HCT116 (cell line): ENCODE measurements around the gene MORN5. TPM values are rescaled to one million over a fixed set of nuclear protein-coding genes. Genes with fewer than 3 reads are reported as not detected.

ENCODE experiments used
- ATAC-seq: fragments of 200-7000 bp; cut with Tn5 transposase; 2 replicates; pipeline ENCODE4 v1.9.1; 2020; ENCODE audit warnings: mild to moderate bottlenecking, moderate library complexity
- BruUV-seq: library from RNA; stranded (reverse); fragments of 400-500 nt; replicated peaks from 2 replicates; lab custom pipeline; 2021; lab: Mats Ljungman, UMichigan
- CTCF ChIA-PET: fragments of 300-600 bp; sonication (Branson Sonifier 250); formaldehyde crosslinking; loops from one replicate; lab custom pipeline; 2021; ENCODE audit warnings: antibody characterized with exemption; lab: Charles Lee
- POLR2A ChIA-PET: fragments of 300-600, 350-600 bp; sonication (Branson Sonifier 250); formaldehyde crosslinking; loops from one replicate; lab custom pipeline; 2021; ENCODE audit warnings: antibody characterized with exemption; lab: Charles Lee
- RAD21 ChIA-PET, 2 experiments: fragments of 300-600 bp; sonication (Branson Sonifier 250); formaldehyde crosslinking; loops; one replicate each; lab custom pipeline; 2023; ENCODE audit warnings: low total read pairs in 2 of 2; ENCODE audit not compliant: uncharacterized antibody in 2 of 2, unreplicated experiment in 2 of 2, low non-redundant PET in 1 of 2; lab: Charles Lee
- DNase-seq: peaks from one replicate; pipeline ENCODE4 v3.0.0-alpha.2; 2010; ENCODE audit warnings: low read depth, low spot score
- H2AFZ ChIP-seq: fragments of 200-600 bp; shearing (Covaris generic), sonication (generic); 2 replicates; pipeline ENCODE4 v1.6.1; 2017; ENCODE audit warnings: low read depth, mixed run types, mixed read lengths, antibody characterized with exemption, low read length; ENCODE audit not compliant: poor library complexity, severe bottlenecking
- H3K27ac ChIP-seq: 2 replicates; pipeline ENCODE4 v1.5.1; 2012; ENCODE audit warnings: low read depth, low read length
- H3K27me3 ChIP-seq: fragments of 200-600 bp; sonication (generic); 2 replicates; pipeline ENCODE4 v1.6.1; 2016; ENCODE audit warnings: mixed run types, low read length, mixed read lengths; ENCODE audit not compliant: insufficient read depth
- H3K36me3 ChIP-seq, 2 experiments: fragments of 200-500 bp in 1 of 2; fragments of 200-600 bp in 1 of 2; sonication (Bioruptor generic) in 1 of 2; sonication (generic) in 1 of 2; 2 replicates each; pipeline versions ENCODE4 v1.5.1 to v1.6.1; 2014 to 2016; ENCODE audit warnings: low read length in 2 of 2, inconsistent platforms in 1 of 2, mixed read lengths in 1 of 2, mixed run types in 1 of 2; ENCODE audit not compliant: insufficient read depth in 2 of 2, control insufficient read depth in 1 of 2
- H3K4me1 ChIP-seq, 2 experiments: fragments of 200-600 bp in 1 of 2; sonication (generic) in 1 of 2; 2 replicates each; pipeline versions ENCODE4 v1.5.1 to v1.6.1; 2012 to 2017; ENCODE audit warnings: low read length in 2 of 2, inconsistent platforms in 1 of 2, mild to moderate bottlenecking in 1 of 2, mixed read lengths in 1 of 2, mixed run types in 1 of 2, moderate library complexity in 1 of 2; ENCODE audit not compliant: insufficient read depth in 2 of 2, control insufficient read depth in 1 of 2
- H3K4me2 ChIP-seq: fragments of 200-600 bp; sonication (generic); 2 replicates; pipeline ENCODE4 v1.6.1; 2017; ENCODE audit warnings: mixed run types, low read length, mixed read lengths
- H3K4me3 ChIP-seq, 2 experiments: fragments of 200-600 bp in 1 of 2; sonication (generic) in 1 of 2; replicated peaks in 1 of 2; 2 replicates each; pipeline ENCODE4 v1.5.1; 2011 to 2016; ENCODE audit warnings: low read length in 2 of 2, control low read depth in 1 of 2, low read depth in 1 of 2, mild to moderate bottlenecking in 1 of 2, mixed read lengths in 1 of 2, mixed run types in 1 of 2
- H3K79me2 ChIP-seq: fragments of 200-600 bp; sonication (generic); 2 replicates; pipeline ENCODE4 v1.6.1; 2017; ENCODE audit warnings: mild to moderate bottlenecking, mixed run types, low read length, moderate library complexity, mixed read lengths; ENCODE audit not compliant: insufficient read depth
- H3K9ac ChIP-seq: fragments of 200-600 bp; sonication (generic); 2 replicates; pipeline ENCODE4 v1.6.1; 2016; ENCODE audit warnings: low read length, mixed read lengths
- H3K9me2 ChIP-seq: fragments of 200-600 bp; sonication (generic), shearing (Covaris generic); 2 replicates; pipeline ENCODE4 v1.6.1; 2017; ENCODE audit warnings: mixed run types, mild to moderate bottlenecking, moderate library complexity; ENCODE audit not compliant: insufficient read depth
- H3K9me3 ChIP-seq, 2 experiments: fragments of 200-500 bp in 1 of 2; fragments of 200-600 bp in 1 of 2; sonication (Bioruptor generic) in 1 of 2; sonication (generic) in 1 of 2; 2 replicates each; pipeline ENCODE4 v1.6.1; 2014 to 2017; ENCODE audit warnings: low read length in 2 of 2, mixed read lengths in 2 of 2, inconsistent platforms in 1 of 2, low read depth in 1 of 2, mild to moderate bottlenecking in 1 of 2, mixed run types in 1 of 2, moderate library complexity in 1 of 2; ENCODE audit not compliant: control insufficient read depth in 1 of 2, insufficient read depth in 1 of 2
- H4K20me1 ChIP-seq: fragments of 200-600 bp; sonication (generic), shearing (Covaris generic); 2 replicates; pipeline ENCODE4 v1.6.1; 2017; ENCODE audit warnings: mixed run types, mild to moderate bottlenecking, moderate library complexity; ENCODE audit not compliant: insufficient read depth
- ATF3 ChIP-seq: IDR thresholded peaks from 2 replicates; pipeline ENCODE4 v1.6.1; 2012
- CTCF ChIP-seq, 3 experiments: fragments of 200-600 bp in 1 of 3; sonication (generic) in 1 of 3; IDR thresholded peaks in 2 of 3; conservative IDR thresholded peaks in 1 of 3; 2 replicates each; pipeline ENCODE4 v1.5.1; 2012 to 2017; ENCODE audit warnings: low read depth in 2 of 3, low read length in 2 of 3, antibody characterized with exemption in 1 of 3, borderline replicate concordance in 1 of 3, control low read depth in 1 of 3, mild to moderate bottlenecking in 1 of 3, mixed read lengths in 1 of 3, mixed run types in 1 of 3, moderate library complexity in 1 of 3; ENCODE audit not compliant: insufficient read depth in 1 of 3
- ELF1 ChIP-seq: IDR thresholded peaks from 2 replicates; pipeline ENCODE4 v1.6.1; 2012; ENCODE audit warnings: low read depth, borderline replicate concordance
- EZH2 ChIP-seq: fragments of 200-600 bp; sonication (generic); IDR thresholded peaks from 2 replicates; pipeline ENCODE4 v1.6.1; 2017; ENCODE audit warnings: antibody characterized with exemption, mixed run types
- JUND ChIP-seq: IDR thresholded peaks from 2 replicates; pipeline ENCODE4 v1.6.1; 2012
- POLR2AphosphoS5 ChIP-seq: IDR thresholded peaks from 2 replicates; pipeline ENCODE4 v1.6.1; 2011; ENCODE audit warnings: mild to moderate bottlenecking, low read depth, low read length, moderate library complexity
- RAD21 ChIP-seq: IDR thresholded peaks from 2 replicates; pipeline ENCODE4 v1.6.1; 2012; ENCODE audit warnings: low read depth, mild to moderate bottlenecking
- SRF ChIP-seq: IDR thresholded peaks from 2 replicates; pipeline ENCODE4 v1.6.1; 2012; ENCODE audit warnings: low read depth
- TCF7L2 ChIP-seq: IDR thresholded peaks from 2 replicates; pipeline ENCODE4 v1.7.0; 2011; ENCODE audit warnings: borderline replicate concordance, inconsistent platforms; ENCODE audit not compliant: insufficient read depth, insufficient read length; ENCODE audit errors: extremely low read depth
- YY1 ChIP-seq: IDR thresholded peaks from 2 replicates; pipeline ENCODE4 v1.6.1; 2011; ENCODE audit warnings: low read length, low read depth, moderate library complexity, mild to moderate bottlenecking; ENCODE audit not compliant: insufficient replicate concordance; ENCODE audit errors: extremely low read depth
- intact Hi-C: fragments of 100-400 bp; cut with micrococcal nuclease; formaldehyde crosslinking; loops from 2 replicates; pipeline ENCODE4 v1.10.0; 2022
- total RNA-seq: library from RNA; stranded (reverse); gene quantifications from one replicate; pipeline ENCODE4 v1.2.1, GENCODE V29; 2021; ENCODE audit not compliant: unreplicated experiment
- TF ChIP-seq, protein P1 (sequence below): IDR thresholded peaks from 2 replicates; pipeline ENCODE4 v1.6.1; 2012; ENCODE audit warnings: low read depth

Gene MORN5
- total RNA-seq, 1 experiment from 2014 or later = not detected

- RAD21 ChIA-PET = interaction anchor here (1.1 to 3.3 kb wide), 5 partner anchors 24 to 577 kb away, joined by 3 to 19 read pairs (median 7); no protein-coding TSS in a partner anchor
- no peaks in the 10 kb centered on the region for H3K79me2 ChIP-seq
- POLR2A ChIA-PET = interaction anchor here (1.1 kb wide), 1 partner anchor 24 kb away, joined by 4 read pairs; no protein-coding TSS in a partner anchor
- no peak overlapping the region for H3K9ac ChIP-seq
- peaks cover 0 to 12% of the 10 kb centered on the region in 2 experiments; a peak in 1 of 4 replicates for H3K4me1 ChIP-seq
- DNase-seq (peak; percentile 59), ATAC-seq (peak; percentile 74)
- no peak overlapping the region for H2AFZ ChIP-seq
- CTCF ChIA-PET = interaction anchor here (0.5 to 9.5 kb wide), 11 partner anchors 11 to 577 kb away, joined by 3 to 229 read pairs (median 4); no protein-coding TSS in a partner anchor
- no peaks in the 10 kb centered on the region for H3K36me3 ChIP-seq
- no peaks in the 10 kb centered on the region for H4K20me1 ChIP-seq
- intact Hi-C loops = loop anchor here (1.0 to 10.0 kb wide), 2 partner anchors 24 to 1232 kb away; partner anchors contain the start of gene CRB2
- no peaks in the 10 kb centered on the region for H3K27me3 ChIP-seq
- no peak overlapping the region for H3K27ac ChIP-seq
- TF ChIP-seq CTCF (IDR thresholded peaks at IDR 0.05 in 2 of 3, conservative IDR thresholded peaks at IDR 0.05 in 1 of 3; ENCODE audit: borderline replicate concordance in 1 of 3, insufficient read depth in 1 of 3, low read depth in 2 of 3, low read length in 2 of 3) (peak; percentile 100), JUND (no peak), ELF1 (no peak), EZH2 (no peak), TCF7L2 (no peak), POLR2AphosphoS5 (no peak), RAD21 (peak; percentile 82), SRF (no peak), YY1 (peak; percentile 45), ATF3 (no peak)
- TF ChIP-seq, protein P1, sequence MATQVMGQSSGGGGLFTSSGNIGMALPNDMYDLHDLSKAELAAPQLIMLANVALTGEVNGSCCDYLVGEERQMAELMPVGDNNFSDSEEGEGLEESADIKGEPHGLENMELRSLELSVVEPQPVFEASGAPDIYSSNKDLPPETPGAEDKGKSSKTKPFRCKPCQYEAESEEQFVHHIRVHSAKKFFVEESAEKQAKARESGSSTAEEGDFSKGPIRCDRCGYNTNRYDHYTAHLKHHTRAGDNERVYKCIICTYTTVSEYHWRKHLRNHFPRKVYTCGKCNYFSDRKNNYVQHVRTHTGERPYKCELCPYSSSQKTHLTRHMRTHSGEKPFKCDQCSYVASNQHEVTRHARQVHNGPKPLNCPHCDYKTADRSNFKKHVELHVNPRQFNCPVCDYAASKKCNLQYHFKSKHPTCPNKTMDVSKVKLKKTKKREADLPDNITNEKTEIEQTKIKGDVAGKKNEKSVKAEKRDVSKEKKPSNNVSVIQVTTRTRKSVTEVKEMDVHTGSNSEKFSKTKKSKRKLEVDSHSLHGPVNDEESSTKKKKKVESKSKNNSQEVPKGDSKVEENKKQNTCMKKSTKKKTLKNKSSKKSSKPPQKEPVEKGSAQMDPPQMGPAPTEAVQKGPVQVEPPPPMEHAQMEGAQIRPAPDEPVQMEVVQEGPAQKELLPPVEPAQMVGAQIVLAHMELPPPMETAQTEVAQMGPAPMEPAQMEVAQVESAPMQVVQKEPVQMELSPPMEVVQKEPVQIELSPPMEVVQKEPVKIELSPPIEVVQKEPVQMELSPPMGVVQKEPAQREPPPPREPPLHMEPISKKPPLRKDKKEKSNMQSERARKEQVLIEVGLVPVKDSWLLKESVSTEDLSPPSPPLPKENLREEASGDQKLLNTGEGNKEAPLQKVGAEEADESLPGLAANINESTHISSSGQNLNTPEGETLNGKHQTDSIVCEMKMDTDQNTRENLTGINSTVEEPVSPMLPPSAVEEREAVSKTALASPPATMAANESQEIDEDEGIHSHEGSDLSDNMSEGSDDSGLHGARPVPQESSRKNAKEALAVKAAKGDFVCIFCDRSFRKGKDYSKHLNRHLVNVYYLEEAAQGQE = no peak
- H3K9me3 ChIP-seq = no peaks in the 10 kb centered on the region
- BruUV-seq = no TSS peak
- no peak overlapping the region for H3K4me3 ChIP-seq
- H3K9me2 ChIP-seq = no peaks in the 10 kb centered on the region
- H3K4me2 ChIP-seq = 0 out of 2 replicates have a peak overlapping the region, but pooled peaks have one; percentile 22
These were observed 36.6 kb upstream of the MORN5 start for GRCh38 chr9:122122903-122123632.
